Fibroblast of mammary gland (primary cell): ENCODE results near the gene MLH3.

Experiments
- DNase-seq: peaks from one replicate; pipeline ENCODE4 v3.0.0-alpha.2; 2010; ENCODE audit warnings: low read depth
- H3K4me3 ChIP-seq: 2 replicates; pipeline ENCODE4 v1.5.1; 2011; ENCODE audit warnings: low read depth, mild to moderate bottlenecking, low read length, moderate library complexity; ENCODE audit not compliant: control insufficient read depth
- TF ChIP-seq, protein P1 (sequence below): conservative IDR thresholded peaks from 2 replicates; pipeline ENCODE4 v1.5.1; 2011; ENCODE audit warnings: low read depth, low read length, inconsistent platforms; ENCODE audit not compliant: control insufficient read depth, insufficient read depth

Gene MLH3

DNA sequence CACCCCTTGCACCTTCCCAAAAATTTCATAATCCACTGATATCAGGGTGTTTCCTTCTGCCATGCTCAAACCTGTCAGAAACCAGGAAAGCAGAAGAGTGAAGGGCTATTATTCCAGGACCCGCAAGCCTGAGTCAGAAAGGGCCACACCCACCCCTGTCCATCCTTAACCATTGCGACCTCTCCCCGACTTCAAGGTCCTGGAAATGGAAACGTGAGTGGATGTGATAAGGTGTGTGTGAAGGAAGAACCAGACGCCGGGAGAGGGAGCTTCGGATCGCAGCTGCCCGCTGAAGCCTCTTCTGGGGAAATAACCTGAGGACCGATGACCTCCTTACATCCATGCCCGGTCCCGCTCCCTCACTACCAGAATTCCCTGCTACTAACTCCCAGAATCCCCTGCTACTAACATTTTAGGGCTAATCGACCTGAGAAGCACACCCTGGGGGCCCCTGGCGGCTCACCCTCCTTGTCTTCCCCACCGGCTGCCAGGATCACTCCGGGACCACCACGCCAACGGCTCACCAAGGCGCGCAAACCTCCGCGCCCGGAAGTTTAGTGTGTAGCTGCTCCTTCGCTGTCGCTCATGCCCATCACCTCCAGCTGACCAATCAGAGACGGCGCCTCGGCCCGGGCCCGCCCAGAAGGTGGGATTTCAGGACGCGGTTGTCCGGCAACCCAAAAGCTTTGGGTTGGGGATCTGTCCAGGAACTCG is 12.4 kb upstream of the MLH3 start, which contains the start of gene ACYP1:
TSS of gene ACYP1 (minus strand) at position 534 of the 714 bp plus-strand sequence. CDS start at position 63, 471 bp downstream.
- TF ChIP-seq, protein P1, sequence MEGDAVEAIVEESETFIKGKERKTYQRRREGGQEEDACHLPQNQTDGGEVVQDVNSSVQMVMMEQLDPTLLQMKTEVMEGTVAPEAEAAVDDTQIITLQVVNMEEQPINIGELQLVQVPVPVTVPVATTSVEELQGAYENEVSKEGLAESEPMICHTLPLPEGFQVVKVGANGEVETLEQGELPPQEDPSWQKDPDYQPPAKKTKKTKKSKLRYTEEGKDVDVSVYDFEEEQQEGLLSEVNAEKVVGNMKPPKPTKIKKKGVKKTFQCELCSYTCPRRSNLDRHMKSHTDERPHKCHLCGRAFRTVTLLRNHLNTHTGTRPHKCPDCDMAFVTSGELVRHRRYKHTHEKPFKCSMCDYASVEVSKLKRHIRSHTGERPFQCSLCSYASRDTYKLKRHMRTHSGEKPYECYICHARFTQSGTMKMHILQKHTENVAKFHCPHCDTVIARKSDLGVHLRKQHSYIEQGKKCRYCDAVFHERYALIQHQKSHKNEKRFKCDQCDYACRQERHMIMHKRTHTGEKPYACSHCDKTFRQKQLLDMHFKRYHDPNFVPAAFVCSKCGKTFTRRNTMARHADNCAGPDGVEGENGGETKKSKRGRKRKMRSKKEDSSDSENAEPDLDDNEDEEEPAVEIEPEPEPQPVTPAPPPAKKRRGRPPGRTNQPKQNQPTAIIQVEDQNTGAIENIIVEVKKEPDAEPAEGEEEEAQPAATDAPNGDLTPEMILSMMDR, result no peak
- DNase-seq, result peak; percentile 81
- peak within 1 kb of the TSS; percentile 98 for H3K4me3 ChIP-seq

DNA sequence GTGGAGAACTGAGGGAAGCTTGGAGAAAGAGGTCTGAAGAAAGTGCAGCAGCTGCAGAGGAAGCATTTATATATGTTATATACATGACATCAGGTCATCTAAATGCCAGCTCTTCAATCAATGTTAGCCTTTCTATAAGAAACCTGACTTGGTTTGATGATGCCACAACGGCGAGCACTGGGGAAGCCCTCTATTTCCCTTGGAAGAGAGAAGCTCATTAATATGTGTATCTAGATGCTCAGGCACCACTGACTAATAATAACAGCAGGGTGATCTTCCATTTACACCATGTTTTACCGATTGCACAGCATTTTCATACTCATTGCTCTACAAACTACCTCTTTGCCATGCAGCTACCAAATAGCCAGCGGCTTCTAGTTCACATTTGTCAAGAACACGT is 11.7 kb upstream of the MLH3 start:
- peak overlapping the region; percentile 98 for H3K4me3 ChIP-seq
- DNase-seq, result no peak
- TF ChIP-seq, protein P1, result no peak

DNA sequence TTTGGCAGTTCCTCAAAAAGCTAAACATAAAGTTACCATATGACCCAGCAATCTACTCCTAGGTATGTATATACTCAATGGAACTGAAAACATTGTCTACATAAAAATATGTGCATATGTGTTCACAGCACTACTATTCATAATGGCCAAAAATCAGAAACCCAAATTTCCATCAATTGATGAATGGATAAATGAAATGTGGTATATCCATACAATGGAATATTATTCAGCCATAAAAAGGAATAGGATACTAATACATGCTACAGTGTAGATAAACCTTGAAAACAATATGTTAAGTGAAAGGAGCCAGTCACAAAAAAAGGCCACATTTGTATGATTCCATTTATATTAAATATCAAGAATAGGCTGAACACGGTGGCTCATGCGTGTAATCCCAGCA is 9.2 kb upstream of the MLH3 start:
- TF ChIP-seq, protein P1, result no peak
- DNase-seq, result no peak
- no peak overlapping the region for H3K4me3 ChIP-seq

DNA sequence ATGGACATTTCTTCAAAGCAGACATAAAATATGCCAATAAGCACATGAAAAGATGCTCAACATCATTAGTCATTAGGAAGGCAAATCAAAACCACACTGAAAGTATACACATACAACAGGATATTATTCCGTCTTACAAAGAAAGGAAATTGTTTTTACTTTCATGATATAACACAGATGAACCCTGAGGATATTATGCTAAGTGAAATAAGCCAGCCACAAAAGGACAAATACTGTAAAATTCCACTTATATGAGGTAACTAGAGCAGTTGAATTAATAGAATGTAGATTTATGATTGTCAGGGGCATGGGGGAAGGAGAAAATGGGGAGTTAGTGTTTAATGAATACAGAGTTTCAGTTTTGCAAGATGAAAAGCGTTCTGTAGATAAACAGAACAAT is 8.4 kb upstream of the MLH3 start:
- no peak for DNase-seq
- no peak overlapping the region for H3K4me3 ChIP-seq
- TF ChIP-seq, protein P1, result no peak

DNA sequence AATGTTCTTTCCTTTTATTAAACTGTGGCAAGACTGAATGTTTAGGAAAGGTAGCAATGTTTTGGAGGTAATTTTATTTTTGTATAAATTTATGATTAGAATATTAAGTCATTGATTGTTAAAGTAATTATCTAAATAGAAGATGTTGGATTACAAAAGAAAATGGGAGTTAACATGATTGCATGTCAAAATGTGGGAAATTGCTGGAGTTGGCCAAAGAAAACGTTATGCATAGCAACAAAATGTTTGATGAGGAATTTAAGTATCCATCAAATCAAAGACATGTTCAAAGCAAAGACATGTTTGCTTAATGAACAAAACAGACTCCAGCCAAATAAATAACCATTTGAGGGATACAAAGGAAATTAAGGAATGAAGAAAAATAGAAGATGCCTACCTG is 3.2 kb upstream of the MLH3 start:
- TF ChIP-seq, protein P1, result no peak
- DNase-seq, result no peak
- no peak overlapping the region for H3K4me3 ChIP-seq

DNA sequence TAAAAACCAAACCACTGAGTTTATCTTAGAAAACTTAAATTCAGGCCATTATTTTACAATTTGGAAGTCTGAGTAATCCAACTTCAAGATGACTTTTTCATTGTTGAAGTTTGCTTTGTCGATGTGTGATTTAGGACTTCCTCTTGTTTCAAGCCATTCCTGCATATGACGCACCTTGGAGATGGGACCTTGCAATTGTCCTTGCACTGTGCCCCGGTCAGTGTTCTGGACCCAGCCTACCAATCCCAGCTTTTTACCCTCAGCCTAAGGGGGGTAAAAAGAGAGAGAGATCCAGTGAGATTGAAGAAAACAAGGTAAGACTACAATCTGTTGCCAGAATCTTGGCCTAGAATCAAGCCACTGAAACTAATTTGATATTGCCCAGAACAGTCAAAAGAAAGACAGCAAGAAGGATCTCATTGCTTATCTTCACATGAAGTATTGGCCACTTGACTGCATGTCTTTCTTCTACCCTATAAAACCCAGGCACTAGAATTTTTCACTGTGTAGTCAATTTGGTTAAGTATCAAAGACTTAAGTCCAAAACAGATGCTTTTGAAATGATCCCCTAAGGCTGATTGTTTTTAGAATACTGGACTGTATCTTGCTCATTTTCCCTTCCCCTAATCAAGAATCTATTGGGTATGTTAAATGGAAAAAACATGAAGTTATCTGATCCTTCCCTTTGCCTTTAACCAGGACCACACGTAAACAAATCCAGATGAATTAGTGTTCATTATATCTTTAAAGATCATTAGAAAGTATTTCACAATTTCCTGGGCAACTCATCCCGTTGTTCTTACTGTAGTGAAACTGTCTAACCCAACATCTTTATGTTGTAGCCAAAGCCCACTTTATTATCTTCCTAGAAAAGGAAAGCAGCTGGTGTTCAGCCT is 2.4 kb upstream of the MLH3 start:
- TF ChIP-seq, protein P1, result no peak
- H3K4me3 ChIP-seq, result no peak overlapping the region
- peak; percentile 78 for DNase-seq
